ENCODE results near the gene GRHL3. TPM values are rescaled to one million over a fixed set of nuclear protein-coding genes. Genes with fewer than 3 reads are reported as not detected.

The GRHL3 gene
- total RNA-seq, 1 donor from 2014 or later: not detected

DNA sequence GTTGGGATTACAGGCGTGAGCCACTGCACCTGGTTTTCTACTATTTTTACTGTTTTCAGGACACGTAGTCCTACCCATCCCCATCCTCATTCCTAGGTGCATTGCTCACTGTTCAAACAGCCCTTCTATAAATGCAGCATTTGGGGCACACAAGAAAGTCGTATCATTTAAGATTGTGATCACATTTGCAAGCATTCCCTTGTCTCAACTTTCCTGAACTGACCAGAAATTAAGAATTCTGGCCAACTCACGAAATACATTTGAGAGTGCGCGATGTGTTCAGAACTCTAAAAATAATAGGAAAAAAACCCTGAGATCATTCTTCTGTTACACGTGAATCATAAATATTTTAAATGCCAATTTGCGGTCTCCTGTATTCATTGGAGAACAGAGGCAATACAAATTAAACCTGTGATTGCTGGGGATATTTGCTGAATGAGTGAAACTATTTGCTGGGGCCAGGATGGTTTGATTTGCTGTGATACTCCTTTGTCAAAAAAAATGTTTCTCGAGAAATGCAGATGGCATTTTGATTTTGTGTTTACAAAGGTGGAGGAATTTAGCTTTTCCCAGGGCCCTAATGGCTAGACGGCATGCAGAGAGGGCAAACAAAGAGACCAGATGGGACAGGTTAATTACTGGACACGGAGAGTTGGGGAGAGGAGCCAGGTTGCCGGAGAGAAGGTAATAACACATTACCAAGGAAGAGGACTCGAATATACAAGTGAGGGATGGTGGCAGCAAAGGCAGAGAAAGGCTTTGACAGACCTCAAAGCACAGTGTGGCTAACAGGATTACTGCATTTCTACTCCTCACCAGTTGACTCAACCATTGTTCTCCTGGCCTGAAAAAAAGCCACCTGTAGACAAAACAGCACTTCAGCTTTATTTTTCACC, 56.0 kb downstream of the GRHL3 start:
- DNase-seq: no peak

DNA sequence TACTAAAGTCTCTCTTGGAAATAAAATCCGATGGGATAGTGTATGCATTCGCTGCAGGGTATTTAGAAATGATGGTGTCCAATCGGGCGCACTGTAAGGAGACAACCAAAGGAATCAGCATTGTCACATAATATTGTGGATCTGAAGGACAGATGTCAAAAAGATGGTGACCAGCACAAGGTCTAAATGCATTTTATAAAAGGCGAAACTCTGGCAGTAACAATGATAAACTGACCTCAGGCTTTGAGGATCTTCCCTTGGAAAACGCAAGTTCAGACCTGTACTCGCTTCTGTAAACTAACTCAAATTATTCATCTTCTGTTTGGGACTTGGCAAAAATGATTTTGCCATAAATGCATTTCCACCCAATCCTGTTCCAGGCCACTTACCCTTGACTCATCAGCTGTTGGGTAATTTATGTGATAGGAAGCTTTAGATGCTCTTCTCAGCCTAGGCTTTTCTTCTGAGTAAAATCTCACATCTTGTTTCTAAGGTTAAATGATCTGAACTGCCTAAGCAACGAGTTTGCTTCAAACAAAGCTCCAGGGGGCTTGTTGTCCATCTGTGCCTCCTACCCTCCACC, 60.7 kb downstream of the GRHL3 start:
- DNase-seq: no peak

DNA sequence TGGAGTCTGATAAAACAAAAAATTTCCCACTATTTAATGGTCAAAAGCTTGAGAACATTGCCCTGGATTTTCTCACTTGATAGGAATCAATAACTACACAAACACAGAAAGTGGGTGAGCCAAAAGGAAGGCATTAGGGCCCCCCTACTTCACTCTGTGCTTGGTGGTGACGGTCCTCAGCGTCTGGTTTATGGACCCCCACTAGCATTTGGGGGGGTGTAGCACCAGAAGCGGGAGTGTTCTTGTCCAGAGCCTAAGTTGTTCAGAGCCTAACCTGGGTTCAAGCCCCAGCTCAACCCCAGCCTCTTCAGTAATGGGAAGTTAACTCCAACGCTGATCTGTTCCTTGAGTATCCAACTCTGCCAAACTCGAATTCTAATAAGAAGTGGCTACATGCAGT, 61.4 kb downstream of the GRHL3 start:
- no peak for DNase-seq

DNA sequence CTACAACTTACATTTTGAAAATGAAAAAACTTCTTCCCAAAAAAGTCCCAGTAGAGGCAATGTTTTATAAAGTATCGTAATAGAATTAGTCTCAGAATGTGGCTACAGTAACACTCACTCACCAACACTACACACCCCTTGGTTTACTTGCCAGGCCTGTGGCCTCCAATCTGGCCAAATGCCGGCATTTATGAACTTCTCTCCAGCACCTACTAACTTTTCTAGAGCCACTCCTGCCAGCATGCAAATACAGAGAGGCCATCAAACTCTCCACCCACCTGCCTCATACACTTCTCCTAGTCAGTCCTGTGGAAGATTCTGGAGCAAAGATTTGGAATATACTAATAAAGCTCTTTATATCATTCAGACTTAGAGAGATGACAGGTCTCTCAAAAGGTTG, 62.1 kb downstream of the GRHL3 start:
- DNase-seq: no peak

DNA sequence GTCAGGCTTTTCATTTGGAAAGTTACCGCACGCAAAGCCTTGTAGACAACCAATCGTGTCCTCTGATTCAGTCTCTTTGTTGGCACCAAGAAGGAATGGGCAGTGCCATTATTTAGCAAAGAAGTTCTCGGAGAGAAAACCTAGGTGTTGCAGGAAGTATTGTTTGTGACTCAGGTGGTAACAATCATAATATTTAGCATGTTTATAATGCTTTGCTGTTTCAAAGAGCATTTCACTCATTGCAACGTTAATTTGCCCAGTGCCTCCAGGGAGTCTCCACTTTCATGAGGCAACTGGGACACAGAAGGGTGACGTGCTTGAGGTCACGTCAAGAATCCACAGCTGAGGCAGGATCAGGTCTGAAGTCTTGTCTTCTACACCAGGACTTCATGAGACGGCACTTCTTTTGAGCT, 63.0 kb downstream of the GRHL3 start:
- no peak for DNase-seq

DNA sequence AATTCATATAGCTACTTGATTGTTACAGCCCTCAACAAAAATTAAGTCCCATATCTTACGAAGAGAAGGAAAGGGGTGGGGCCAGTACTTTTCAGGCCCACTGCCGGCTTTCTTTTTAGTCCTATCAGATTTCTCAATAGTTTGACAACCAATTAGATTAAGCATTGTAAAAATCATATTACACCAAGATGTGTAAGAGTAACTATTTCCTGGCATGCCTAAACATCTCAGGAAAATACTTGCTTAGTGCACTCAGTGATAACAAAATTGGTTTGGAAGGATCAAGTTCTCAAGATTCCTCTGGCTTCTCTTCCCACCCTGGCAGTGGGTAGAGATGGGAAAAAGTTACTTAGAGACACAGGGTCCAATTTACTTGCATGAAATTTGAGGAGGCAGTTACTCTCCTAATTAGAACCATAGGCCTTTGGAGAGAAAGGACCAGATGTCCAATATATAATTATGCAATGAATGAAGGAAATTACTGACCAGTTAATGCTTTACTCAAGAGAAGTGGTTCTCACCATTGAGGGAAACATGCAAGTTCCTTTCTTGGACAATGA, 64.3 kb downstream of the GRHL3 start:
- DNase-seq: no peak

DNA sequence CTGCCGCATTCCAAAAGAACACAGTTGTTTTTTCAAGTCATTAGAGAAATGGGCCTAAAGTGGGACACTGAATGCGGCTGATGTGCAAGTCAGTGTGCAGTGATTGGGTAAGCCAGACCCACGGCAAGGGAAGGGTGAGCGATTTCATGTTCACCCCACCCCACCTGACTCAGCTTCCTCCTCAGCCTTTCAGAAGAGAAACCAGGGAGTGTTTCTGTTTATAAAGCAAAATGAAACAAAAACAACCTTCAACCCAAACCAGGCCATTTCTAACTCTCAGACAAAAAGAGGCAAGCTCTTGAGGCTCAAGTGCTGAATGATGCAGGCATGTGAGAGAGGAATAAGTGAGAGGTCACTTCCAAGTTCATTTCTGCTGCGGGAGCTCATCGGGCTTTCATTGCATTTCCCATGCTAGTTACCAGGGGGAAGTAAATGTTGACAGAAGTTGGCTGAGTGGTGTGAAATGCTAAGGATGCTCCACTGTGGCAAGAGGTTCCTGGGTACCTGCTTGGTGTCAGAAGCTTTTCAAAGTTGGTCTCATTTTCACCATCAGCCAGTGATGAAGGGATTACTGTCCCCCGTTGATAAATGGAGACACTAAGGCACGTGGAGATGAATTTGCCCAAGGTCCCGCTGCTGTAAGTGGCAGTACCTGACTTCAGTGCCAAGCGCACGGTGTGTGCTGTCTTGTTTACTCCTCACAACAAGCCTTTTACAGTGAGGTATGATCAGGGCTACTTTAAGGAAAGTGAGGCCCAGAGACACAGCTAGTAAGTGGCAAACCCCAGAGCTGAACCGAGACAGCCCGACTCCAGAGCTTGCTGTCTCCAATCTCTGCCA, 65.3 kb downstream of the GRHL3 start:
- DNase-seq: peak; percentile 63

DNA sequence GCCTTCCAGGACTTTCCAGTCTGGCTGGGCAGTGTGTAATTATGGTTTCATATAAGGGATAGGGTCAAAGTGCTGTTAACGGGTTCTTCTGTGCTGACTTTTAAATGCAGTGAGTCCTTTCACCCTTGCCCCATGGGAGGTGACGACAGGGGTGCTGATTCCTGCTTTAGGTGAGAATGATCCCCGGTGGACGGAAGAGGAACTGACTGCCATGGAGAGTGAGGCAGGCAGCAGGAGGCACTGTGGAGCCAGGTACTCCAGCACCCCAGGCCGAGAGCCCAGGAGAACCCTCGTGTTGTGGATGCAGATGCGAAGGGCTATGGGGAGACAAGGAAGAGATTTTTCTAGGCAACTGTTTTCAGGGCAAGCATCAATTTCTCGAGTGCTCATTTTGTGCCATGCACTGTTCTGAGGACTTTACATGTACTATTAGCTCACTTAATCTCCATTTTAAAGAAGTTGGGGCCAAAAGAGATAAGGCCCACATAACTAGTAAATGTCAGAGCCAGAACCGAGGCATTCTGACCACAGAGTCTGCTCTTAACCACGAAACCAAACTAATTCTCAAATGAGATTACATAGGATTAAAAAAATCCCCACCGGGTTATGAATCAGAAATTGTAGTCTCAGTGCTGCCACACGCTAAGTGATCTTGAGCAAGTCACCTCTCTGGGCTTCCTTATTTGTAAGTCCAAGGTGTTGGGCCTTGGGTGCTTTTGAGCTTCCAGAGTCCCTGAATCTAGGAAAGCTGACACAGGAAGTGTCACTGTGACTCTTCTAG, 66.2 kb downstream of the GRHL3 start:
- DNase-seq: peak; percentile 38

DNA sequence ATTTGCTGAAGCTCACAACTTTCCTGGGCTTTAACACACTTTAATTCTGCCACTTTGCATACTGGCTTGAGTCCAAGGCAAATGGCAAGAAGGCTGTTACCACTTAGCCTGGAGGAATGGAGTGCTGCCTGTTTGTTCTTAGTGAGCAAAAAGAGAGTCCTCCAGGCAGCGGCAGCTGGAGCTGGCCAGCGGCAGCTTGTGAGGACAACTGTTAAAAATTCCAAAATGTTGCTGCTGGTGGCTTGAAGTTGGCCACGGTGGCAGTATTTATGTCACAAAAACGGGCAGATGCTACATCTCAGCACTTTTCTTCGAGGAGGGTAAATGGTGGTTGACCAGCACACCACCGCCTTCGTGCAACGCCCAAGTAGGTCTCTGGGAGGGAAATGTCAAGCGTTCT, 67.1 kb downstream of the GRHL3 start:
- no peak for DNase-seq

DNA sequence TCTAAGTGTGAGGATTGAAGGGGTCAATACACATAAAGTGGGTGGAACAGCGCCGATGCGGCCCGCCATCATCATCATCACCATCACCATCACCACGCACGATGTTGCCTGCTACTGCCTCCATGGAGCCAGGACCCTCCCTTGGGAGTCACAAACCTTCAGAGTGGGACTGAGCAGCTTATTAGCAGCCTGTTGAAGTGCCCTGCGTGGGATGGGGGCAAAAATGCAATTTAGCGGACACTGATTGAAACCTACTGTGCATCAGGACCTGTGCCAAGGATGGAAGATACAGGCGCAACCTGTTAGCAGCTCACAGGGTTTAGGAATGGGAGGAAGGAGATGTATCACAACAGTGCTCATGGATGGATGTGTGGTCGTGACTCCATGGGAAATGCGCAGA, 67.8 kb downstream of the GRHL3 start:
- no peak for DNase-seq

DNA sequence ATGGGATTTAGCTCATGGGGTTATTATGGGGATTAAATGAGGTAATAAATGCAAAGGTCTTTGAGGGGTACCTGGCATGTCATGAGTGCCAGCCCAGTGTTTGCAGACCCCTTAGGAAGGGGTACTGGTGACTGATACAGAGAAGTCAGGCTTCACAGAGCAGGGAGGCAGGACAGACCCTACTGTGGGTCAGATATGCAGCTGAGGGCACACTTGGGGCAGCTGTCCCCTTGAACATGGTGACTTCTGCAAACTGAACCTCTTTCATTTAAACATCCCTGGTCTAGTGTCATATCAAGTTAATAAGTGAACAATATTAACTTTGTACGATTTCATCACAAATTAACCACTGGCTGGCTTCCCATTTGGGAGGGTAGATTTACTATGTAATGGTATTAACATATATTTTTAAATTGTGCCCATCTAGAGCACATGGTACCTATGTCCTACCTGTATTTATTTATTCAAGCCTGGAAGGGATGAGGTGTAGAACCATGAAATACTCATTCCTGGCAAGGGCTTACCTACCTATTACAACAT, 68.5 kb downstream of the GRHL3 start:
- DNase-seq: no peak

DNA sequence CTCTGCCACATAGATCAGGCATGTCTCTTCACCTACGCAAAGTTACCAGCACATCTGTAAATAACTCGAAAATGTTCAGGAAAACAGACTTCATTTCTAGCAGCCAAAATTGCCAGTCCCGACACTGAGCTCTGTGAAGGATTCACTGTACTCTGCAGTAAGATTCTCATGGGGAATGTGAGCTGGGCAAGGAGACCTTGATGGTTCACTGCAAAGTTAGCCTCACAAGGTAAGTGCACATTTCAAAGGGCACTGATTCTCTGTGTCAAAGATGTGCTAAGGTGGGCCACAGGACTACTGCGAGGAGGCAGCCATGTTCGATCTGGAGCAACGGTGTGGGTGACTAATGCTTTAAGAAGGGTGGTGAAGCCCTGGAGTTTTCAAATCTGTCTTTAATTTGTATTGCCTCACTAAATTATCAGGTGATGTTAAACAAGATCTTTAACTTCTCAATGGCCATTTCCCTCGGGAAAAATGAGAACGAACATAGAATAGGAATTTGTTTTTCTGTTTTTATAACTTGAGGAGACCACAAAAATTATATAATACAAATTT, 69.3 kb downstream of the GRHL3 start:
- no peak for DNase-seq

DNA sequence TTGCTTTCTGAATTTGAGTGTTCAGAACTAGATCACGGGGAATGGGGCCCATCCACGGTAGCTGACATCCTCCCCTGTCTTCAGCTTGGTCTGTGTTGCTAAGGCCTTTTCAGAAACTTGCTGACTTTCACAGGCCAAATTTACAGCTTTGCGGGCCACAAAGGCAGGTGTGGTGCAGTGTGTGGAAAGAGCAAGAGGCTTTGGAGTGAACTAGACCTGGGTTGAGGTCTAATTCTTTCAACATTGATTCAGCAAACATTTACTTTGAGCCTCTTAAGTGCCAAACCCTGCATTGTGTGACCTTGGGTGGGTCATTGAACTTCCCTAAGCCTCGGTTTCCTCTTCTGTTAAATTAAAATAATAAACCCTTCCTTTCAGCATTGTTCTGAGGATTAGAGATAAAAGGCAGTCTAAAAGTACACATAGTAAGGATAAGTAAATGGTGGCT, 70.1 kb downstream of the GRHL3 start:
- no peak for DNase-seq

DNA sequence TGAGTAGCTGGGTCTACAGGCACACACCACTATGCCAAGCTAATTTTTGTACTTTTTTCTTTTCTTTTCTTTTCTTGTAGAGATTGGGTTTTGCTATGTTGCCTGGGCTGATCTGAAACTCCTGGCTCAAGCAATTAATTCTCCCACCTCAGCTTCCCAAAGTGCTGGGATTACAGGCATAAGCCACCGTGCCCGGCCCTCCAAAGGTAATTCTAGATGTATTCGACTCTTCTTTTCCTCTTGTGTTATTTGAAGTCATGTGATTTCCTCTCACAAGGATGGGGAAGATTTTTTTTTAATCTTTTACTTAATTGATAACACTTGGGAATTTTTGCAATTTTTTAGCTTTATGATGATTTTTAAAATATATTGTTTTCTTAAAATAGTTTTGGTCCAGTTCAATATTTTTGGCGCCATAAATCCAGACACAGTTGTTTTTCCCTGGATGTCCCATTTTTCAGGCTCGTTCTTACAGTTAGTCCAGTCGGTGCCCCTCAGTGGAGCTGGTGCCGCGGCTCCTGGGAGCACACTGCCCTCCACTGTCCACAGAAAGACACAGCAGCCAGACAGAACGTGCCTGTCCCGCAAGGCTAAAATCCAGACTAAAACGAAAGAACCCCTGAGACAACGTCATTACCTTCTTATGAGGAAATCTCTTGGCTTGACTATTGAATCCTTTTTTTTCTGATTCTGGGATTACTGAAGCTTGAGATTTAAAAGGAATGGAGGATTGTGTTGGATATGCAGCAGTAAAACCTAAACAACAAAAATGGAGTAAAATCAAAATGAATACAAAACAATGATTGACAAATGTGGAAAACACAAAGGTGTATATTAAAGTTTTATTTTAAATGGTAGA, 72.0 kb downstream of the GRHL3 start:
- DNase-seq: peak; percentile 92

DNA sequence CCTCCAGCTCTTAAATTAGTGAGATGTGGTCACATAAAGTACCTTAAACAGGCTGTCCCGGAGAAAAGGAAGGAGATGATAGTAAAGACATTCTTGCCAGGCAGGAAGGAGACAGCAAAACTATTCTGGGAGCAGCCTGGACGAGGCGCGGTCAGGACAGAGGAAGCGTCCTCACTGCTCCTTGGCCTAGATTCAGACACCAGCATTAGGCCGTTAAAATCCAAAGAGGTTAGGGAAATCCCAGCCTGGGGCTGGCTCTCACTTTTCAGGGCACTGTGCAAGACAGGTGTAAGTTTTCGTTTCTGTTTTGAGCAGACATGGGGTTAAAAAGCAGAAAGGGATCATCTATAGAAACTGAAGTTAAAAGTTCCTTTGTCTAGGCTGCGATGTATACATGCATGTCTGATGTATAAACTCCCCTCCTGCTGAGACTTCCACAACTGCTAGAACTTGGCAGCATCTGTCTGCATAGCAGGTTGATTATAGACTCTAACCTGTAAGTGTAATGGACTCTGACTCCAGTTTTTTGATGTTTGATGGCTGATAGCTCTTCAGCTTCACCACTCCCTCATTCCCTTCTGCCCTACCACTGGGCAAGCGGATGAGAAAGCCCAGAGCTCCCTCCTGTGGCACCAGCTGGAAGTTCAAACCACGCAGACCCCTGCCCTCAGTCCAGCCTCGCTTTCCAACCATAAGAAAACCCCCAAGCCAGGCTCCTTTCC, 72.9 kb downstream of the GRHL3 start:
- DNase-seq: peak; percentile 74

DNA sequence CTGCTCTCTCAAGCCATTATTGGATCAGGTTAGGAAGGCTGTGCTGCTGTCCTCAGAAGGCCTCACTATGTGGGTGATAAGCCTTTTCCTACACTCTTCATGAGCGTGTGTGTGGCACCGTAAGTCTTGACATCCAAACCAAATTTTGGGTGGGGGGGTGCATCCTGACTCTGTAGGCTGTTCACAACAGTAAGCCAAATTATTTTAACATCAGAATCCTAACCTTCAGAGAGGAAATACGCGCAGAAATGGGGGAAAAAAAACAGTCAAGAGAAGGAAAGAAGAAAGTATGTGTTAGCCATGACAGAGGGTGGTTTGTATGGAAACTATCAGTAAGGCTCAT, 73.4 kb downstream of the GRHL3 start:
- DNase-seq: no peak

DNA sequence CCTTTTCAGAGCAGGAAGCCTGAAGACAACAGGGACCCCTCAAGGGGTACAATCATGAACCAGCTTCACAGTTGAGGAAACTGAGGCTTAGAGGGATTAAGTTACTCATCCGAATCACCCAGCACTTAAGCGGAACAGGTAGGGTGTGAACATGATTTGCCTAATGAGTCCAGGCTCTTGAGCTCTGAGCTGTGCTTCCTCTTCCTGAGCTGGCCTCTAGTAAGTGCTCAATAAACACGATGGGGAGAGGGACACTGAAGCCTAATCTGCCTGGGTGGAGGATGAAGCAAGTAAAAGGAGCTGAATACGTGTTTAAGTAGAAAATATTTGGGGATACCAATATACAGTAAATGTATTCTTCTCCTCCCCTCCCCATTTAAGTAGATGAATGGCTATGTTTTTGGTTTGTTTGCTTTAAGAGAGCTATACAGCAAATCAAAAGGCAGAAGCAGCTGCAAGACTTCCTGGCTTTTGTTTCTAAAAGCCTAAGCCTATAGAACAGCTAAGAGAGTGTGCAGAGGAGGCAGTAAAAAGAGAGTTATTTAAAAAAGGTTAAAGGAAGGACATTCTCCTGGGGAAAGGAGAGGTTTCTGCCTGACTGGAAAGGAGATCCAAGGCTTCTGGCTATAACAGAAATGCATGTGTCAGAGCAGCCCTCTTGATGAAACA, 74.0 kb downstream of the GRHL3 start:
- no peak for DNase-seq

DNA sequence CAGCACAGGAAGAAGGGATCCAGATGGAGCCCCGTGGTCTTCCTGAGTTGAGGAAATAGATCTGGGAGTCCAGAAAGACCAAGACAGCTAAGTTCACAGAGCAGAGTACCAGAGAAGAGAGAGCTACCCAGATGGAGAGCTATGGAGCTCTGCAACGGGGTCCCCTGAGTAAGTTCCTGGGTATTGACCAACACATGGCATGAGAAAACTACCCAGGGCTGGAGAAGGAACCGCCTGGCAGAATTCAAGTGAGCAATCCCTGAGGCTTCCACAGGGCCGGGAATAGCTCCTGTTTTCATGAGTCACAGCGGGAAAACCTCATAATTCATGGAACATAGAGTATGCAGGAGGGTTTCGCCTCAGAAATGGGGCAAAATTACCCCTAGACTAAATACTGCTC, 74.7 kb downstream of the GRHL3 start:
- peak; percentile 56 for DNase-seq

DNA sequence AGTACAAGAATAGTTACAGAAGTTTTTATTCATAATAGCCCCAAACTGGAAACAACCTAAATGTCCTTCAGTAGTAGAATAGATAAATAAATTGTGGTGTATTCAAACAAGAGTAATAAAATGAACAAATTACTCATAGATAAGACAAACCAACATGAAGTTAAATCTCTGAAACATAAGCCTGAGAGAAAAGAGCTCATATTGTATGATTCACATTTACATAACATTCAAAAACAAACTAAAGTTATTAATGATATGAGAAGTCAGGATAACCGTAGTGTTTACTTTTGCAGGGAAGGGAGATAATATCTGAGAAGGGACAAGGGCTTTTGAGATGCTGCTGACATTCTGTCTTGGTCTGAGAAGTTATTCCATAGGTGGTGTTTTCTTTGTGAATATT, 80.9 kb downstream of the GRHL3 start:
- DNase-seq: no peak
